H1 (cell line): Measurements from ENCODE around the gene MRI1. TPM values are rescaled to one million over a fixed set of nuclear protein-coding genes. Genes with fewer than 3 reads are reported as not detected.

Experiments
- CTCF ChIA-PET: fragments of 300-600 bp; sonication (Branson Sonifier 250); formaldehyde crosslinking; loops from one replicate; lab custom pipeline; 2021; ENCODE audit not compliant: partially characterized antibody; lab: Charles Lee
- POLR2A ChIA-PET: fragments of 300-600 bp; sonication (Branson Sonifier 250); formaldehyde crosslinking; loops from one replicate; lab custom pipeline; 2021; ENCODE audit warnings: inconsistent platforms; ENCODE audit not compliant: partially characterized antibody; lab: Charles Lee
- DNase-seq, 2 experiments: peaks; one replicate each; pipeline versions ENCODE4 v3.0.0 to v3.0.0-alpha.2; 2010 to 2022; ENCODE audit warnings: low spot score in 2 of 2, low read depth in 1 of 2, mixed read lengths in 1 of 2
- FAIRE-seq: peaks from 2 replicates; lab custom pipeline; 2011; peaks lifted over from hg19 to GRCh38; lab: Jason Lieb, UNC
- H2AFZ ChIP-seq: 2 replicates; pipeline ENCODE4 v1.8.1; 2012; ENCODE audit warnings: low read length, inconsistent platforms
- H2AK5ac ChIP-seq: 2 replicates; pipeline ENCODE4 v1.6.1; 2013; ENCODE audit warnings: low read depth, low read length
- H2BK120ac ChIP-seq: replicated peaks from 2 replicates; pipeline ENCODE3; 2013; ENCODE audit warnings: low read depth, low read length, inconsistent platforms
- H2BK12ac ChIP-seq: 2 replicates; pipeline ENCODE4 v1.6.1; 2013; ENCODE audit warnings: low read depth, low read length
- H2BK15ac ChIP-seq: 2 replicates; pipeline ENCODE4 v1.6.1; 2013; ENCODE audit warnings: low read length
- H2BK20ac ChIP-seq: 2 replicates; pipeline ENCODE4 v1.6.1; 2013; ENCODE audit warnings: low read length
- H2BK5ac ChIP-seq: 2 replicates; pipeline ENCODE4 v1.6.1; 2013; ENCODE audit warnings: low read depth, low read length
- H3K14ac ChIP-seq: 2 replicates; pipeline ENCODE4 v1.6.1; 2013; ENCODE audit warnings: inconsistent platforms; ENCODE audit not compliant: insufficient read length
- H3K18ac ChIP-seq: 2 replicates; pipeline ENCODE4 v1.6.1; 2013; ENCODE audit warnings: low read length; ENCODE audit errors: extremely low read depth
- H3K23ac ChIP-seq: 2 replicates; pipeline ENCODE4 v1.6.1; 2013; ENCODE audit warnings: inconsistent platforms; ENCODE audit not compliant: insufficient read length
- H3K23me2 ChIP-seq: 2 replicates; pipeline ENCODE4 v1.6.1; 2013; ENCODE audit warnings: low read depth, low read length
- H3K27ac ChIP-seq: 2 replicates; pipeline ENCODE4 v1.6.1; 2011; ENCODE audit warnings: low read depth, low read length, inconsistent platforms
- H3K27me3 ChIP-seq, 4 experiments: replicated peaks in 1 of 4; 1 replicate in 1 of 4; 2 replicates in 3 of 4; pipeline versions ENCODE4 v1.6.1 to v1.8.1; 2011 to 2013; ENCODE audit warnings: low read length in 3 of 4, mild to moderate bottlenecking in 3 of 4, inconsistent platforms in 2 of 4, mixed read lengths in 2 of 4, moderate library complexity in 1 of 4; ENCODE audit not compliant: control insufficient read depth in 3 of 4, insufficient read depth in 3 of 4; ENCODE audit errors: extremely low read depth in 1 of 4
- H3K36me3 ChIP-seq, 4 experiments: 2 replicates each; pipeline versions ENCODE4 v1.6.1 to v1.8.1; 2011 to 2013; ENCODE audit warnings: mild to moderate bottlenecking in 4 of 4, low read length in 3 of 4, moderate library complexity in 2 of 4, control low read depth in 1 of 4, inconsistent platforms in 1 of 4; ENCODE audit not compliant: insufficient read depth in 4 of 4, control insufficient read depth in 2 of 4
- H3K4ac ChIP-seq: replicated peaks from 2 replicates; pipeline ENCODE3; 2013; ENCODE audit warnings: low read length, low read depth, mixed read lengths, inconsistent platforms; ENCODE audit not compliant: insufficient read length
- H3K4me1 ChIP-seq, 4 experiments: replicated peaks in 1 of 4; 1 replicate in 1 of 4; 2 replicates in 3 of 4; pipeline versions ENCODE4 v1.6.1 to v1.8.1; 2011 to 2013; ENCODE audit warnings: low read length in 3 of 4, inconsistent platforms in 2 of 4, mixed read lengths in 1 of 4; ENCODE audit not compliant: insufficient read depth in 4 of 4, control insufficient read depth in 3 of 4
- H3K4me2 ChIP-seq, 2 experiments: 2 replicates each; pipeline versions ENCODE4 v1.6.1 to v1.8.1; 2011 to 2013; ENCODE audit warnings: low read depth in 2 of 2, low read length in 2 of 2, control low read depth in 1 of 2, inconsistent platforms in 1 of 2, mild to moderate bottlenecking in 1 of 2; ENCODE audit not compliant: insufficient read depth in 1 of 2
- H3K4me3 ChIP-seq, 4 experiments: fragments of 200-600, 300-600 bp in 1 of 4; sonication (generic), shearing (Covaris generic), sonication (Bioruptor Twin) in 1 of 4; 2 replicates each; pipeline versions ENCODE4 v1.5.1 to v1.8.1; 2011 to 2016; ENCODE audit warnings: low read length in 4 of 4, low read depth in 3 of 4, control low read depth in 2 of 4, inconsistent platforms in 2 of 4, mild to moderate bottlenecking in 2 of 4, mixed read lengths in 1 of 4, moderate library complexity in 1 of 4; ENCODE audit not compliant: insufficient read depth in 2 of 4; ENCODE audit errors: extremely low read depth in 1 of 4
- H3K56ac ChIP-seq: replicated peaks from 2 replicates; pipeline ENCODE3; 2013; ENCODE audit warnings: low read depth, mild to moderate bottlenecking, mixed read lengths, low read length, inconsistent platforms; ENCODE audit not compliant: insufficient read length
- H3K79me1 ChIP-seq: 2 replicates; pipeline ENCODE4 v1.6.1; 2013; ENCODE audit warnings: low read depth, low read length, control low read depth
- H3K79me2 ChIP-seq, 2 experiments: 2 replicates each; pipeline versions ENCODE4 v1.6.1 to v1.8.1; 2012 to 2013; ENCODE audit warnings: low read length in 2 of 2, mild to moderate bottlenecking in 2 of 2, inconsistent platforms in 1 of 2; ENCODE audit not compliant: insufficient read depth in 2 of 2, control insufficient read depth in 1 of 2
- H3K9ac ChIP-seq, 4 experiments: replicated peaks in 1 of 4; 1 replicate in 1 of 4; 2 replicates in 3 of 4; pipeline versions ENCODE4 v1.6.1 to v1.8.1; 2011 to 2013; ENCODE audit warnings: low read depth in 3 of 4, low read length in 3 of 4, control low read depth in 2 of 4, mild to moderate bottlenecking in 2 of 4, moderate library complexity in 2 of 4, inconsistent platforms in 1 of 4; ENCODE audit errors: extremely low read depth in 1 of 4
- H3K9me3 ChIP-seq, 2 experiments: 2 replicates each; pipeline versions ENCODE4 v1.6.1 to v1.8.1; 2012 to 2013; ENCODE audit warnings: mild to moderate bottlenecking in 2 of 2, moderate library complexity in 2 of 2, control low read depth in 1 of 2, inconsistent platforms in 1 of 2, low read depth in 1 of 2, low read length in 1 of 2, mixed read lengths in 1 of 2; ENCODE audit not compliant: insufficient read depth in 2 of 2
- H4K20me1 ChIP-seq, 2 experiments: replicated peaks in 1 of 2; 2 replicates each; pipeline versions ENCODE3 to v1.8.1; 2011 to 2013; ENCODE audit warnings: inconsistent platforms in 2 of 2, low read length in 2 of 2, mild to moderate bottlenecking in 1 of 2; ENCODE audit not compliant: insufficient read depth in 2 of 2, control insufficient read depth in 1 of 2
- H4K5ac ChIP-seq: 2 replicates; pipeline ENCODE4 v1.6.1; 2013; ENCODE audit warnings: low read length, low read depth, mixed read lengths, inconsistent platforms; ENCODE audit not compliant: insufficient read length
- H4K8ac ChIP-seq: 2 replicates; pipeline ENCODE4 v1.8.0; 2013; ENCODE audit warnings: mild to moderate bottlenecking, moderate library complexity, low read length, inconsistent platforms; ENCODE audit not compliant: insufficient read depth; ENCODE audit errors: extremely low read depth
- H4K91ac ChIP-seq: replicated peaks from 2 replicates; pipeline ENCODE3; 2013; ENCODE audit warnings: low read length, mixed read lengths, inconsistent platforms; ENCODE audit not compliant: insufficient read length
- CHD2 ChIP-seq: IDR thresholded peaks from 2 replicates; pipeline ENCODE4 v1.6.1; 2012; ENCODE audit warnings: low read length, improper control_type of control experiment
- POLR2A ChIP-seq, 2 experiments: IDR thresholded peaks; 1 replicate in 1 of 2; 2 replicates in 1 of 2; pipeline ENCODE4 v1.6.1; 2011; ENCODE audit warnings: low read depth in 2 of 2, low read length in 2 of 2, mild to moderate bottlenecking in 2 of 2; ENCODE audit errors: control extremely low read depth in 1 of 2
- WGBS, 2 experiments: shearing (Covaris generic) in 1 of 2; methylation state at CpG; one replicate each; pipeline versions ENCODE4 v1.1.6 to v1.1.7; 2013 to 2015; ENCODE audit warnings: low lambda C conversion rate in 2 of 2, mixed read lengths in 2 of 2, inconsistent platforms in 1 of 2, low coverage in 1 of 2, missing lambda C conversion rate in 1 of 2; ENCODE audit not compliant: insufficient replicate concordance in 2 of 2, insufficient coverage in 1 of 2, insufficient read length in 1 of 2; ENCODE audit errors: extremely low coverage in 1 of 2, missing lambda C conversion rate in 1 of 2; 5-methylcytosine and 5-hydroxymethylcytosine counted together
- polyA plus RNA-seq, 7 experiments: library from polyadenylated mRNA; depleted of rRNA in 3 of 7; stranded (reverse) in 5 of 7; unstranded in 2 of 7; fragments of >200 nt in 5 of 7; fragments of 200-250 nt in 2 of 7; gene quantifications; 1 replicate in 5 of 7; 2 replicates in 1 of 7; 4 replicates in 1 of 7; pipeline versions ENCODE4 v1.2.1 to v1.2.3, GENCODE V29; 2011 to 2013; ENCODE audit warnings: missing spikeins in 2 of 7, mixed read lengths in 2 of 7
- total RNA-seq: library from RNA; stranded (reverse); fragmentation: NEBNext Ultra II Directional; extraction: Animal tissue kit (Norgen Biotek cat#: 25700); gene quantifications from 2 replicates; pipeline ENCODE4 v1.2.1, GENCODE V29; 2021

MRI1 gene
- total and polyA plus RNA-seq, 2 of the 8 experiments (the other 6 are each of a cell fraction or from before 2014, with no cell fraction given), result 24.5 to 29.5 TPM

DNA sequence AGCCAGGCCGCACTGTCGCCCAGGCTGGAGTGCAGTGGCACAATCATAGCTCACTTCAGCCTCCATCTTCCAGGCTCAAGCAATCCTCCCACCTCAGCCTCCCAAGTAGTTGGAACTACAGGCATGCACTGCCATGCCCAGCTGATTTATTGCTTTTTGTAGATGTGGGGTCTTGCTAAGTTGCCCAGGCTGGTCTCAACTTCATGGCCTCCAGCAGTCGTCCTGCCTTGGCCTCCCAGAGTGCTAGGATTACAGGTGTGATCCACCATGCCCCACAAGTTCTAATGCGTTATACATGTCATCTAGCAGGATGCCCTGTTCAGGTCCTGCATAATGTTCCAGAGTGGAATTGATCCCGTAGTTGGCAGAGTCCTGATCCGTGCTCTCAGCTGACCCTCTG is 14.5 kb downstream of the MRI1 start:
- H3K23ac ChIP-seq, result no peak overlapping the region
- no peak overlapping the region for H2AFZ ChIP-seq
- 95% methylated on average over 6 of the region's 6 CpGs; no CpG with 5 or more reads in 1 of the 2 experiments for WGBS, 2 experiments
- H2BK20ac ChIP-seq, result no peak overlapping the region
- no peak overlapping the region for H2AK5ac ChIP-seq
- no peak overlapping the region for H3K27ac ChIP-seq
- no peaks in the 10 kb centered on the region for H3K9me3 ChIP-seq
- H3K4me3 ChIP-seq, result no peak overlapping the region
- H3K4me2 ChIP-seq, result no peak overlapping the region
- H3K79me1 ChIP-seq, result peaks cover 14% of the 10 kb centered on the region; the same call in 1 of the 2 replicates
- DNase-seq (no peak), FAIRE-seq (no peak)
- no peak overlapping the region for H3K14ac ChIP-seq
- peaks cover 0 to 23% of the 10 kb centered on the region in 2 experiments; a peak in 3 of 4 replicates for H3K79me2 ChIP-seq
- peaks cover 5% of the 10 kb centered on the region; the same call in 1 of the 2 replicates for H3K23me2 ChIP-seq
- TF ChIP-seq CHD2, result no peak
- peak in 1 of 2 experiments; percentile 51; a peak in 1 of 3 replicates for TF ChIP-seq POLR2A (IDR thresholded peaks at IDR 0.05; ENCODE audit: control extremely low read depth in 1 of 2, low read depth in 2 of 2, low read length in 2 of 2)
- H3K27me3 ChIP-seq, result no peaks in the 10 kb centered on the region; a peak in 1 of 7 replicates
- H3K18ac ChIP-seq, result no peak overlapping the region
- POLR2A ChIA-PET, result interaction anchor here (1.0 to 3.0 kb wide), 5 partner anchors 9 to 158 kb away, joined by 3 to 14 read pairs (median 3); partner anchors contain the start of gene ZSWIM4
- no peak overlapping the region; a peak in 1 of 7 replicates for H3K9ac ChIP-seq
- CTCF ChIA-PET, result interaction anchor here (0.9 to 1.2 kb wide), 2 partner anchors 9 to 83 kb away, joined by 3 read pairs; no protein-coding TSS in a partner anchor
- H2BK5ac ChIP-seq, result no peak overlapping the region
- H3K56ac ChIP-seq, result no peak overlapping the region
- H3K4ac ChIP-seq, result no peak overlapping the region
- H2BK120ac ChIP-seq, result no peak overlapping the region
- H4K5ac ChIP-seq, result no peak overlapping the region
- H3K36me3 ChIP-seq, result peaks cover 11 to 25% (median 19%) of the 10 kb centered on the region in 4 experiments
- H4K91ac ChIP-seq, result no peak overlapping the region
- H4K8ac ChIP-seq, result no peak overlapping the region
- H2BK15ac ChIP-seq, result no peak overlapping the region
- peaks cover 2 to 15% of the 10 kb centered on the region in 2 experiments for H4K20me1 ChIP-seq
- no peak overlapping the region for H2BK12ac ChIP-seq
- H3K4me1 ChIP-seq, result peaks cover 0 to 4% (median 1%) of the 10 kb centered on the region in 4 experiments; a peak in 1 of 7 replicates
